Ovary (tissue), 3 donors: Measurements from ENCODE around the gene FKBP8.
"Not testable (repeated sequence)": the region's sequence is repeated elsewhere in the genome, so short reads cannot be mapped to it uniquely, and the experiment has no call there.

Experiments
- CTCF ChIP-seq, 3 donors: fragments of 450-650 bp in 2 of 3; fragments of 200-600 bp in 1 of 3; IDR thresholded peaks; one replicate each; pipeline versions ENCODE4 v1.5.1 to v1.8.0; 2016 to 2022; ENCODE audit warnings: antibody characterized with exemption in 3 of 3, mild to moderate bottlenecking in 1 of 3
- POLR2A ChIP-seq: fragments of 450-650 bp; IDR thresholded peaks from one replicate; pipeline ENCODE4 v1.6.1; 2017; ENCODE audit warnings: antibody characterized with exemption, mild to moderate bottlenecking, moderate library complexity
- donor health status: DM: no; HTN: no; CAD: no.

GRCh38 chr19:18540200-18540599, 3.2 kb downstream of the FKBP8 start:
- TF ChIP-seq CTCF (IDR thresholded peaks at IDR 0.05); POLR2A: not testable (repeated sequence)
